ENCODE results near the gene SPIRE1.

DNA sequence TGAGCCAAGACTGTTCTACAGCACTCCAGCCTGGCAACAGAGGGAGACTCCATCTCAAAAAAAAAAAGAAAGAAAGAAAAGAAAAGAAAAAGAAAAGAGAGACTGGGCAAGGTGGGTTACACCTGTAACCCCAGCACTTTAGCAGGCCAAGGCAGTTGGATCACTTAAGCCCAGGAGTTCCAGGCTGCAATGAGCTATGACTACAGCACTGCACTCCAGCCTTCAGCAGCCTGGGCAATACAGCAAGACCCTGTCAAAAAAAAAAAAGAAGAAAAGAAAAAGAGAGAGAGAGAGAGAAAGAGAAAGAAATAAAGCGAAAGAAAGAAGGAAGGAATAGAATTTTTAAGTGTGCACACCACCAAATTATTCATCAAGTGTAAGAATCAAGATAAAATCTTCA, 2.9 kb downstream of the SPIRE1 start:
- no peak for TF ChIP-seq POLR2AphosphoS5 (IDR thresholded peaks at IDR 0.05)
- no peak for TF ChIP-seq CTCF (IDR thresholded peaks at IDR 0.05)
- TF ChIP-seq POLR2A (IDR thresholded peaks at IDR 0.05), result no peak

Measured in prostate gland (tissue), 2 donors.